Esophagus muscularis mucosa (tissue), 4 donors: ENCODE data around the gene CACNA2D3. TPM values are rescaled to one million over a fixed set of nuclear protein-coding genes. Genes with fewer than 3 reads are reported as not detected.
"Not testable (repeated sequence)": the region's sequence is repeated elsewhere in the genome, so short reads cannot be mapped to it uniquely, and the experiment has no call there.

ENCODE experiments used
- DNase-seq: peaks from one replicate; pipeline ENCODE4 v3.0.0-alpha.2; 2017; ENCODE audit errors: extremely low spot score
- H3K27ac ChIP-seq, 4 donors: fragments of 200-600 bp; sonication (generic); replicated peaks in 1 of 4; 1 replicate in 3 of 4; 2 replicates in 1 of 4; pipeline ENCODE4 v1.5.1; 2016 to 2019; ENCODE audit warnings: mild to moderate bottlenecking in 1 of 4
- H3K27me3 ChIP-seq, 4 donors: fragments of 200-600 bp; sonication (generic); one replicate each; pipeline versions ENCODE4 v1.5.1 to v1.6.0; 2016 to 2019
- H3K36me3 ChIP-seq, 4 donors: fragments of 200-600 bp; sonication (generic); one replicate each; pipeline ENCODE4 v1.5.1; 2016 to 2019
- H3K4me1 ChIP-seq, 4 donors: fragments of 200-600 bp; sonication (generic); one replicate each; pipeline ENCODE4 v1.5.1; 2016 to 2019
- H3K4me3 ChIP-seq, 4 donors: fragments of 200-600 bp; sonication (generic); 1 replicate in 2 of 4; 2 replicates in 2 of 4; pipeline ENCODE4 v1.5.1; 2016 to 2019; ENCODE audit warnings: mild to moderate bottlenecking in 4 of 4, moderate library complexity in 1 of 4
- H3K9me3 ChIP-seq, 4 donors: fragments of 200-600 bp; sonication (generic); 1 replicate in 3 of 4; 2 replicates in 1 of 4; pipeline ENCODE4 v1.5.1; 2016 to 2019
- EP300 ChIP-seq: sonication (generic); formaldehyde crosslinking; IDR thresholded peaks from one replicate; pipeline ENCODE4 v1.6.1; 2017; ENCODE audit warnings: antibody characterized with exemption
- POLR2A ChIP-seq: fragments of 450-650 bp; IDR thresholded peaks from one replicate; pipeline ENCODE4 v1.6.1; 2017; ENCODE audit warnings: antibody characterized with exemption, moderate library complexity, mild to moderate bottlenecking, low read depth
- POLR2AphosphoS5 ChIP-seq, 2 donors: sonication (generic); formaldehyde crosslinking; IDR thresholded peaks; one replicate each; pipeline ENCODE4 v1.6.1; 2017; ENCODE audit warnings: antibody characterized with exemption in 2 of 2
- WGBS: methylation state at CpG from one replicate; pipeline ENCODE4 v1.1.5; 2018; 5-methylcytosine and 5-hydroxymethylcytosine counted together
- intact Hi-C: fragments of 100-400 bp; cut with DNase I; formaldehyde crosslinking; loops from one replicate; pipeline ENCODE4 v1.15.1; 2023
- total RNA-seq, 4 donors: library from RNA; depleted of rRNA; stranded (reverse); fragments of >200 nt; gene quantifications; one replicate each; pipeline versions ENCODE4 v1.1.0 to v1.2.1, GENCODE V29; 2016
- TF ChIP-seq, protein P1 (sequence below), 3 experiments: fragments of 200-600 bp in 2 of 3; fragments of 450-650 bp in 1 of 3; sonication (generic) in 2 of 3; IDR thresholded peaks; one replicate each; pipeline ENCODE4 v1.5.1; 2017 to 2019; ENCODE audit warnings: antibody characterized with exemption in 3 of 3, mild to moderate bottlenecking in 2 of 3, moderate library complexity in 1 of 3

Gene CACNA2D3
- total RNA-seq, 4 donors from 2014 or later = 2.5 to 6.3 (median 3.9) TPM

DNA sequence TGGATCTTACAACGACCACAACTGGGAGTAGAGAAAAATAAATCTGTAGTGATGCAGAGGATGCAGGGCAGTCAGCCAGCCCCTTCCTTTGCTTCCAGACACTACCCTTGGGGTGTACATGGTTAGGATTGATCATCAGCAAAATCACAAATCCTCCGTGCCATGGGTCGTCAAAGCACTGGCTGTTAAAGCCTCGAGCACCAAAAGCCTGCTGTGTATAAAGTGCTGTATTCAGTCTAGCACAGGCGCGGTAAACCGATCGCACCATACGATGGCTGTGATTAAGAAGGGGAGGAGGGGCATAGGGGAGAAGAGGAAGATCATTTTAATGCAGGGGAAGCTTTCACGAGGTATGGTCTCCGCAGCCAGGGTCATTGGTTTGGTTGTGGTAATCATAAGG lies 500.3 kb downstream of the CACNA2D3 start:
- WGBS = 86% methylated on average over 11 of the region's 11 CpGs
- intact Hi-C loops = no loop called here
- TF ChIP-seq POLR2A (no peak), POLR2AphosphoS5 (IDR thresholded peaks at IDR 0.05) (no peak), EP300 (no peak)
- TF ChIP-seq, protein P1, sequence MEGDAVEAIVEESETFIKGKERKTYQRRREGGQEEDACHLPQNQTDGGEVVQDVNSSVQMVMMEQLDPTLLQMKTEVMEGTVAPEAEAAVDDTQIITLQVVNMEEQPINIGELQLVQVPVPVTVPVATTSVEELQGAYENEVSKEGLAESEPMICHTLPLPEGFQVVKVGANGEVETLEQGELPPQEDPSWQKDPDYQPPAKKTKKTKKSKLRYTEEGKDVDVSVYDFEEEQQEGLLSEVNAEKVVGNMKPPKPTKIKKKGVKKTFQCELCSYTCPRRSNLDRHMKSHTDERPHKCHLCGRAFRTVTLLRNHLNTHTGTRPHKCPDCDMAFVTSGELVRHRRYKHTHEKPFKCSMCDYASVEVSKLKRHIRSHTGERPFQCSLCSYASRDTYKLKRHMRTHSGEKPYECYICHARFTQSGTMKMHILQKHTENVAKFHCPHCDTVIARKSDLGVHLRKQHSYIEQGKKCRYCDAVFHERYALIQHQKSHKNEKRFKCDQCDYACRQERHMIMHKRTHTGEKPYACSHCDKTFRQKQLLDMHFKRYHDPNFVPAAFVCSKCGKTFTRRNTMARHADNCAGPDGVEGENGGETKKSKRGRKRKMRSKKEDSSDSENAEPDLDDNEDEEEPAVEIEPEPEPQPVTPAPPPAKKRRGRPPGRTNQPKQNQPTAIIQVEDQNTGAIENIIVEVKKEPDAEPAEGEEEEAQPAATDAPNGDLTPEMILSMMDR (IDR thresholded peaks at IDR 0.05) = no peak
- H3K4me1 ChIP-seq = no peaks in the 10 kb centered on the region
- H3K27ac ChIP-seq = no peak overlapping the region
- no peak overlapping the region for H3K4me3 ChIP-seq
- DNase-seq = no peak
- no peaks in the 10 kb centered on the region for H3K36me3 ChIP-seq
- no peaks in the 10 kb centered on the region for H3K9me3 ChIP-seq
- no peaks in the 10 kb centered on the region for H3K27me3 ChIP-seq

DNA sequence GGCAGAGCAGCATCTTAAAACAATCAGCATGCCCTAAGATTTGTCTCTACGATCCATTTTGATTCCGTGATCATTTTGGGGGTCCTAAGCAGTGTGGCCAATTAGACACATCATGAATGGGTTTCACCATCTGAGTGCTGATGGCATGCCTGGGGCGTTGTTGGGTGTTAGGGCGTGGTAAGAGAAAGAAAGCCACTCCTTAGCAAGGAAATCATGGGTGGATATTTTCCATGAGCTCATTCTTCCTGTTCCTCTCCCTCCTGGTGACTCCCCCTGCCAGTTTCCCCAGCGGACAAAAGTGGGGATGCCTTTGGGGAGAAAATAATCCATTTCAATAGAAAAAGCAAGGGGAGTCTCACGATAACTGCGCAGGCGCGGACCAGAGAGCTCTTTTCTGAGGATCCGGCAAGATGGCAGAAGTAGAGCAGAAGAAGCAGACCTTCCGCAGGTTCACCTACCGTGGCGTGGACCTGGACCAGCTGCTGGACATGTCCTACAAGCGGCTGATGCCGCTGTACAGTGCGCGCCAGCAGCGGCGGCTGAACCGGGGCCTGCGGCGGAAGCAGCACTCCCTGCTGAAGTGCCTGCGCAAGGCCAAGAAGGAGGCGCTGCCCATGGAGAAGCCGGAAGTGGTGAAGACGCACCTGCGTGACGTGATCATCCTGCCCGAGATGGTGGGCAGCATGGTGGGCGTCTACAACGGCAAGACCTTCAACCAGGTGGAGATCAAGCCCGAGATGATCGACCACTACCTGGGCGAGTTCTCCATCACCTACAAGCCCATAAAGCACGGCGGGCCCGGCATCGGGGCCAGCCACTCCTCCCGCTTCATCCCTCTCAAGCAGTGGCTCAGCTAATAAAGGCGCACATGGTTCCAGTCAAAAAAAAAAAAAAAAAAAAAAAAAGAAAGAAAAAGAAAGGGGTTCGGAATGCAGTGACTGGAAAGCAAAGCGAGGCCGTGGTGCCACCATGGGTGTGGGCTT lies 503.7 kb downstream of the CACNA2D3 start:
- no peak overlapping the region for H3K27ac ChIP-seq
- TF ChIP-seq EP300 (no peak), POLR2A (no peak), POLR2AphosphoS5 (IDR thresholded peaks at IDR 0.05) (no peak)
- TF ChIP-seq, protein P1 (IDR thresholded peaks at IDR 0.05) = no peak
- no peaks in the 10 kb centered on the region for H3K4me1 ChIP-seq
- H3K4me3 ChIP-seq = no peak overlapping the region
- H3K9me3 ChIP-seq = no peaks in the 10 kb centered on the region
- no peaks in the 10 kb centered on the region for H3K36me3 ChIP-seq
- intact Hi-C loops = no loop called here
- WGBS = 94% methylated on average over 41 of the region's 43 CpGs
- no peaks in the 10 kb centered on the region for H3K27me3 ChIP-seq
- DNase-seq = no peak

DNA sequence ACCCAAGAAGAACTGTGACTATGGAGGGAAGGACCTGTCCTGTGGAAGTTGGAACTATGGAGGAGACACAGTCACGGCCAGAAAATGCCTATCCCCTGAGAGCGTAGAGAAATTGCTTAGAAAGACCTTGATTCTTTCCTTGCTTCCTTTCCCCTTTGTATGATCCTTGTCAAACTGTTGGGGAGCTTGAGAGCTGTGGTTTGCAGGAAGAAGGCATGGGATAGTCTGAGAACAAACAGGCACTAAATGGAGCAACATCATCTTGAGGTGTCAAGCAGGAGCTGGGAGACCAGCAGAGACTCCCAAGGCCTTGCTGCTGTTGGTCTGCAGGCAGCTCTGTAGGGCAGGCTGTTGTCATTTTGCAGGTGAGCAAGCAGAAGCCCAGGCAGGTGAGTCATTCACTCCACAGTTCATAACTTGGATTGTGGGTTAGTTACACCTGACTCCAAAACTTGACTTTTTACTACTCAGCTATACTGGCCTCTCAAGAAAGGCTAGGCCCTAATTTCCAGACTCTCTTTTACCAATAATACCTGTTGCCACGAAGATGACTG lies 506.6 kb downstream of the CACNA2D3 start:
- Histone ChIP-seq H3K36me3 (no peaks in the 10 kb centered on the region), H3K4me1 (no peaks in the 10 kb centered on the region), H3K27ac (no peak overlapping the region), H3K4me3 (no peak overlapping the region), H3K9me3 (no peaks in the 10 kb centered on the region), H3K27me3 (no peaks in the 10 kb centered on the region)
- intact Hi-C loops = no loop called here
- no peak for DNase-seq
- TF ChIP-seq, protein P1 (IDR thresholded peaks at IDR 0.05) = no peak
- no peak for TF ChIP-seq POLR2AphosphoS5 (IDR thresholded peaks at IDR 0.05)
- TF ChIP-seq EP300 = no peak
- no peak for TF ChIP-seq POLR2A
- WGBS = 76% methylated on average over 3 of the region's 3 CpGs

DNA sequence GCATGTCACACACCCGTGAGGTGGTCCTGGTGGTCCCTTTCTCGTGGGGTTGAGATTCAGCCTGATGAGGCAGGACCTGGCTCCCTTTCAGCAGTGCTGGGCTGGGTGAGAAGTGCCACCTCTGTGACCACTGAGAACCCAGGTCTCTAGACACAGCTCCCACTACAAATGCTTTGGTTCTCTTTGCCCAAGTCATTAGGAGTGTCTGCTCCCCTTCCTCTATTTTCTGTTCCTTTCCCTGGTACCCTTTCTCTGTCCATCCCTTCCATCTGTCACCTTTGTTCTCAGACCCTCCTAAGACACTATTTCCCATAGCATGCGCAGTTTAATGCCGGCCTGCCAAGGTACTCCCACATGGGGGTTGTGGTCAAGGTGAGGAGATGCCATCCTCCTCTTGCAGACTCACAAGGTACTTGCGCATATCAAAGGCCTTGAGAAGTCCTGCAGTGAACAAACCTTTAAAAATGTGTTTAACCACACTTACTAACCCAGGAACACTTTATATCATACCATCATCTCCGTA lies 507.8 kb downstream of the CACNA2D3 start:
- 64% methylated on average over 5 of the region's 6 CpGs for WGBS
- DNase-seq = no peak
- TF ChIP-seq EP300 (no peak), POLR2AphosphoS5 (IDR thresholded peaks at IDR 0.05) (no peak), POLR2A (no peak)
- TF ChIP-seq, protein P1 (IDR thresholded peaks at IDR 0.05) = no peak
- no peak overlapping the region for H3K4me3 ChIP-seq
- H3K27ac ChIP-seq = no peak overlapping the region
- no peaks in the 10 kb centered on the region for H3K4me1 ChIP-seq
- no peaks in the 10 kb centered on the region for H3K36me3 ChIP-seq
- intact Hi-C loops = no loop called here
- no peaks in the 10 kb centered on the region for H3K9me3 ChIP-seq
- H3K27me3 ChIP-seq = no peaks in the 10 kb centered on the region

DNA sequence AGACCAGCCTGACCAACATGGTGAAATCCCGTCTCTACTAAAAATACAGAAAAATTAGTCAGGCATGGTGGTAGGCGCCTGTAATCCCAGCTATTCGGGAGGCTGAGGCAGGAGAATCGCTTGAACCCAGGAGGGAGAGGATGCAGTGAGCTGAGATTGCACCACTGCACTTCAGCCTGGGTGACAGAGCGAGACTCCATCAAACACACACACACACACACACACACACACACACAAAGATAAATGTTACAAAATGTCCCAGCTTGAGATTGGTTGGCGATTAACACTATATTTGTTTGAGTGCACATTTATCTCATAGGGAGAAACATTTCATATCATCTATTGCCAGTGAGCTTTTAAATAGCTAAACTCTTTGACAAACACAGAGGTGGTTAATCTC lies 508.6 kb downstream of the CACNA2D3 start:
- DNase-seq, H3K27me3 ChIP-seq, H3K27ac ChIP-seq, H3K4me3 ChIP-seq, H3K9me3 ChIP-seq, H3K36me3 ChIP-seq, H3K4me1 ChIP-seq, intact Hi-C loops: not testable (repeated sequence)
- 94% methylated on average over 6 of the region's 6 CpGs for WGBS
